ENCODE measurements around the gene AFF3. TPM values are rescaled to one million over a fixed set of nuclear protein-coding genes. Genes with fewer than 3 reads are reported as not detected.

Gene AFF3
- total and polyA plus RNA-seq, 2 of the 13 experiments (the other 11 are each of a cell fraction or from before 2014, with no cell fraction given): not detected

DNA sequence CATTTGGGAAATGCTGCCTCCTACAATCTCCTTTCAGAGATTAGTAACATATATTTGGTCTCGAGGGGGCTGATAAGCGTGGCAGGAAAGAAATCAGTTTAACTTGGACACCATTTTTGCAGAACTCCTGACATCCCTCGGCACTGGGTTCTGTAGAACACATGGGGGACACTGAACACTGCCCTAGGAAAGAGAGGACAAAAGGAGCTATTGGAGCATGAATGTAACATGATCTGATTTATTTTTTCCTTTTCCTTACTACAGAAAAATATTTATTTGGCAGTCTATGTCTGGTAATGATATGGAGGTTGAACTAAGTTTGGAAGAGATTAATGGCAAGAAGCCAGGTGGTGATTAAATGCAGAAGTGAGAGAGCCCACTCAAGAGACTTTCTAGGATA lies 153.8 kb downstream of the AFF3 start:
- H3K79me2 ChIP-seq (ENCODE audit: insufficient read depth, low read length): no peaks in the 10 kb centered on the region
- intact Hi-C loops (cut with micrococcal nuclease; ENCODE audit: unreplicated experiment) (no loop called here), in situ Hi-C loops (cut with HindIII; ENCODE audit: extremely low pct_ligation_motif_present, low pct_unique_long_range_greater_than_20kb) (no loop called here)
- no TSS peak for BruUV-seq (replicated peaks)
- no peak overlapping the region for H3K4me3 ChIP-seq (replicated peaks in 1 of 3; ENCODE audit: insufficient read depth in 1 of 3, low read depth in 2 of 3, low read length in 3 of 3)
- ATAC-seq (no peak), FAIRE-seq (no peak), DNase-seq (ENCODE audit: low spot score) (no peak)
- POLR2A ChIA-PET: no interaction called here
- H3K27me3 ChIP-seq (ENCODE audit: control insufficient read depth in 1 of 2, insufficient read depth in 2 of 2, low read length in 2 of 2): peaks cover 0 to 4% of the 10 kb centered on the region in 2 experiments; a peak in 3 of 5 replicates
- H2AFZ ChIP-seq (ENCODE audit: low read length): no peak overlapping the region
- WGBS (ENCODE audit: low lambda C conversion rate): 1% methylated on average over 3 of the region's 3 CpGs
- no peaks in the 10 kb centered on the region for H3K36me3 ChIP-seq (replicated peaks in 1 of 2; ENCODE audit: control insufficient read depth in 1 of 2, insufficient read depth in 2 of 2, low read length in 2 of 2)
- H4K20me1 ChIP-seq (ENCODE audit: insufficient read depth, low read length): no peaks in the 10 kb centered on the region
- CTCF ChIA-PET (ENCODE audit: low intra/inter-chr PET ratio, low total read pairs): no interaction called here
- H3K9ac ChIP-seq (ENCODE audit: insufficient read depth, low read depth, low read length): no peak overlapping the region
- no peaks in the 10 kb centered on the region for H3K9me3 ChIP-seq (ENCODE audit: low read length)
- no peak for TF ChIP-seq SIN3A (IDR thresholded peaks at IDR 0.05; ENCODE audit: borderline replicate concordance, low read depth, low read length)
- TF ChIP-seq MAFK (conservative IDR thresholded peaks at IDR 0.05 in 1 of 2, IDR thresholded peaks at IDR 0.05 in 1 of 2; ENCODE audit: low read length in 2 of 2): no peak
- TF ChIP-seq MAZ (IDR thresholded peaks at IDR 0.05; ENCODE audit: borderline replicate concordance, low read depth, low read length): no peak
- no peak for TF ChIP-seq MAZ (CRISPR knock-in tag; IDR thresholded peaks at IDR 0.05; ENCODE audit: low read depth)
- TF ChIP-seq RBAK (CRISPR knock-in tag; IDR thresholded peaks at IDR 0.05): no peak
- TF ChIP-seq, protein P1, sequence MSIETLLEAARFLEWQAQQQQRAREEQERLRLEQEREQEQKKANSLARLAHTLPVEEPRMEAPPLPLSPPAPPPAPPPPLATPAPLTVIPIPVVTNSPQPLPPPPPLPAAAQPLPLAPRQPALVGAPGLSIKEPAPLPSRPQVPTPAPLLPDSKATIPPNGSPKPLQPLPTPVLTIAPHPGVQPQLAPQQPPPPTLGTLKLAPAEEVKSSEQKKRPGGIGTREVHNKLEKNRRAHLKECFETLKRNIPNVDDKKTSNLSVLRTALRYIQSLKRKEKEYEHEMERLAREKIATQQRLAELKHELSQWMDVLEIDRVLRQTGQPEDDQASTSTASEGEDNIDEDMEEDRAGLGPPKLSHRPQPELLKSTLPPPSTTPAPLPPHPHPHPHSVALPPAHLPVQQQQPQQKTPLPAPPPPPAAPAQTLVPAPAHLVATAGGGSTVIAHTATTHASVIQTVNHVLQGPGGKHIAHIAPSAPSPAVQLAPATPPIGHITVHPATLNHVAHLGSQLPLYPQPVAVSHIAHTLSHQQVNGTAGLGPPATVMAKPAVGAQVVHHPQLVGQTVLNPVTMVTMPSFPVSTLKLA (IDR thresholded peaks at IDR 0.05): no peak
- TF ChIP-seq, protein P2, sequence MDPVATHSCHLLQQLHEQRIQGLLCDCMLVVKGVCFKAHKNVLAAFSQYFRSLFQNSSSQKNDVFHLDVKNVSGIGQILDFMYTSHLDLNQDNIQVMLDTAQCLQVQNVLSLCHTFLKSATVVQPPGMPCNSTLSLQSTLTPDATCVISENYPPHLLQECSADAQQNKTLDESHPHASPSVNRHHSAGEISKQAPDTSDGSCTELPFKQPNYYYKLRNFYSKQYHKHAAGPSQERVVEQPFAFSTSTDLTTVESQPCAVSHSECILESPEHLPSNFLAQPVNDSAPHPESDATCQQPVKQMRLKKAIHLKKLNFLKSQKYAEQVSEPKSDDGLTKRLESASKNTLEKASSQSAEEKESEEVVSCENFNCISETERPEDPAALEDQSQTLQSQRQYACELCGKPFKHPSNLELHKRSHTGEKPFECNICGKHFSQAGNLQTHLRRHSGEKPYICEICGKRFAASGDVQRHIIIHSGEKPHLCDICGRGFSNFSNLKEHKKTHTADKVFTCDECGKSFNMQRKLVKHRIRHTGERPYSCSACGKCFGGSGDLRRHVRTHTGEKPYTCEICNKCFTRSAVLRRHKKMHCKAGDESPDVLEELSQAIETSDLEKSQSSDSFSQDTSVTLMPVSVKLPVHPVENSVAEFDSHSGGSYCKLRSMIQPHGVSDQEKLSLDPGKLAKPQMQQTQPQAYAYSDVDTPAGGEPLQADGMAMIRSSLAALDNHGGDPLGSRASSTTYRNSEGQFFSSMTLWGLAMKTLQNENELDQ (CRISPR knock-in tag; IDR thresholded peaks at IDR 0.05; ENCODE audit: borderline replicate concordance): no peak
- TF ChIP-seq NCOA1 (CRISPR knock-in tag; IDR thresholded peaks at IDR 0.05): no peak
- TF ChIP-seq, protein P3, sequence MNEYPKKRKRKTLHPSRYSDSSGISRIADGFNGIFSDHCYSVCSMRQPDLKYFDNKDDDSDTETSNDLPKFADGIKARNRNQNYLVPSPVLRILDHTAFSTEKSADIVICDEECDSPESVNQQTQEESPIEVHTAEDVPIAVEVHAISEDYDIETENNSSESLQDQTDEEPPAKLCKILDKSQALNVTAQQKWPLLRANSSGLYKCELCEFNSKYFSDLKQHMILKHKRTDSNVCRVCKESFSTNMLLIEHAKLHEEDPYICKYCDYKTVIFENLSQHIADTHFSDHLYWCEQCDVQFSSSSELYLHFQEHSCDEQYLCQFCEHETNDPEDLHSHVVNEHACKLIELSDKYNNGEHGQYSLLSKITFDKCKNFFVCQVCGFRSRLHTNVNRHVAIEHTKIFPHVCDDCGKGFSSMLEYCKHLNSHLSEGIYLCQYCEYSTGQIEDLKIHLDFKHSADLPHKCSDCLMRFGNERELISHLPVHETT (CRISPR knock-in tag; conservative IDR thresholded peaks at IDR 0.05): no peak
- no peak for TF ChIP-seq PAX8 (CRISPR knock-in tag; IDR thresholded peaks at IDR 0.05; ENCODE audit: borderline replicate concordance)
- no peak for TF ChIP-seq SMYD3 (CRISPR knock-in tag; IDR thresholded peaks at IDR 0.05)
- TF ChIP-seq, protein P4, sequence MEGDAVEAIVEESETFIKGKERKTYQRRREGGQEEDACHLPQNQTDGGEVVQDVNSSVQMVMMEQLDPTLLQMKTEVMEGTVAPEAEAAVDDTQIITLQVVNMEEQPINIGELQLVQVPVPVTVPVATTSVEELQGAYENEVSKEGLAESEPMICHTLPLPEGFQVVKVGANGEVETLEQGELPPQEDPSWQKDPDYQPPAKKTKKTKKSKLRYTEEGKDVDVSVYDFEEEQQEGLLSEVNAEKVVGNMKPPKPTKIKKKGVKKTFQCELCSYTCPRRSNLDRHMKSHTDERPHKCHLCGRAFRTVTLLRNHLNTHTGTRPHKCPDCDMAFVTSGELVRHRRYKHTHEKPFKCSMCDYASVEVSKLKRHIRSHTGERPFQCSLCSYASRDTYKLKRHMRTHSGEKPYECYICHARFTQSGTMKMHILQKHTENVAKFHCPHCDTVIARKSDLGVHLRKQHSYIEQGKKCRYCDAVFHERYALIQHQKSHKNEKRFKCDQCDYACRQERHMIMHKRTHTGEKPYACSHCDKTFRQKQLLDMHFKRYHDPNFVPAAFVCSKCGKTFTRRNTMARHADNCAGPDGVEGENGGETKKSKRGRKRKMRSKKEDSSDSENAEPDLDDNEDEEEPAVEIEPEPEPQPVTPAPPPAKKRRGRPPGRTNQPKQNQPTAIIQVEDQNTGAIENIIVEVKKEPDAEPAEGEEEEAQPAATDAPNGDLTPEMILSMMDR (CRISPR knock-in tag; IDR thresholded peaks at IDR 0.05): no peak
- TF ChIP-seq ZNF264 (CRISPR knock-in tag; IDR thresholded peaks at IDR 0.05): no peak
- no peak for TF ChIP-seq ZNF558 (CRISPR knock-in tag; IDR thresholded peaks at IDR 0.05; ENCODE audit: borderline replicate concordance)
- no peak for TF ChIP-seq FOXJ3 (CRISPR knock-in tag; IDR thresholded peaks at IDR 0.05; ENCODE audit: borderline replicate concordance)
- H3K27ac ChIP-seq (ENCODE audit: extremely low read length, insufficient read depth, low read length): no peak overlapping the region
- H3K4me1 ChIP-seq (ENCODE audit: insufficient read depth, low read length): no peaks in the 10 kb centered on the region
- no peak overlapping the region for H3K4me2 ChIP-seq (ENCODE audit: low read depth, low read length)

All from HepG2 (cell line).